Activated CD8-positive, alpha-beta T cell treated with anti-CD3 and anti-CD28 coated beads for 36 hours (primary cell): Measurements from ENCODE around the gene LMBRD1. TPM values are rescaled to one million over a fixed set of nuclear protein-coding genes. Genes with fewer than 3 reads are reported as not detected.
A peak's percentile ranks its signal among the peaks of the same experiment; 100 is the strongest.
"Not testable (repeated sequence)": the region's sequence is repeated elsewhere in the genome, so short reads cannot be mapped to it uniquely, and the experiment has no call there.

Experiments
- ATAC-seq: fragments of 200-7000 bp; cut with Tn5 transposase; one replicate; pipeline ENCODE4 v1.10.0; 2021; ENCODE audit warnings: mild to moderate bottlenecking, moderate library complexity
- CTCF ChIA-PET: fragments of 350-600 bp; sonication (Branson Sonifier 250); formaldehyde crosslinking; loops from one replicate; lab custom pipeline; 2021; ENCODE audit warnings: antibody characterized with exemption; lab: Charles Lee
- POLR2A ChIA-PET: fragments of 350-600 bp; sonication (Branson Sonifier 250); formaldehyde crosslinking; loops from one replicate; lab custom pipeline; 2021; ENCODE audit warnings: antibody characterized with exemption; lab: Charles Lee
- DNase-seq: peaks from one replicate; pipeline ENCODE4 v3.0.0-alpha.2; 2020
- H3K27ac Mint-ChIP-seq: one replicate; pipeline ENCODE4 v1.8.0; 2021; ENCODE audit warnings: mild to moderate bottlenecking, mixed read lengths
- H3K27me3 Mint-ChIP-seq: one replicate; pipeline ENCODE4 v1.8.0; 2021; ENCODE audit warnings: mixed read lengths
- H3K36me3 Mint-ChIP-seq: one replicate; pipeline ENCODE4 v1.8.0; 2021; ENCODE audit warnings: low read depth, mixed read lengths
- H3K4me1 Mint-ChIP-seq: one replicate; pipeline ENCODE4 v1.8.0; 2021; ENCODE audit warnings: low read depth, mixed read lengths
- H3K4me3 Mint-ChIP-seq: one replicate; pipeline ENCODE4 v1.8.0; 2021; ENCODE audit warnings: mild to moderate bottlenecking, moderate library complexity, mixed read lengths
- H3K9me3 Mint-ChIP-seq: one replicate; pipeline ENCODE4 v1.8.0; 2021; ENCODE audit warnings: mixed read lengths
- CTCF ChIP-seq: fragments of 200-600 bp; IDR thresholded peaks from one replicate; pipeline ENCODE4 v1.8.0; 2022; ENCODE audit warnings: antibody characterized with exemption, mild to moderate bottlenecking
- intact Hi-C: fragments of 100-400 bp; cut with micrococcal nuclease; formaldehyde crosslinking; loops from one replicate; pipeline ENCODE4 v1.10.0; 2022
- total RNA-seq, 2 experiments: library from RNA; stranded (reverse); gene quantifications; one replicate each; pipeline ENCODE4 v1.2.3, GENCODE V29; 2021

Gene LMBRD1
- total RNA-seq, 2 experiments from 2014 or later = 14.6 to 15.9 TPM

- intact Hi-C loops = no loop called here
- no peak for ATAC-seq
- ChIA-PET POLR2A (no interaction called here), CTCF (interaction anchor here (7.8 kb wide), 1 partner anchor 11 kb away, joined by 64 read pairs; no protein-coding TSS in a partner anchor)
- TF ChIP-seq CTCF = no peak
- H3K27ac Mint-ChIP-seq = no peak overlapping the region
- no peaks in the 10 kb centered on the region for H3K9me3 Mint-ChIP-seq
- DNase-seq = no peak
- H3K27me3 Mint-ChIP-seq = peaks cover 2% of the 10 kb centered on the region
- no peak overlapping the region for H3K4me3 Mint-ChIP-seq
- H3K36me3 Mint-ChIP-seq = no peaks in the 10 kb centered on the region
- H3K4me1 Mint-ChIP-seq = no peaks in the 10 kb centered on the region
Observed at GRCh38 chr6:69802995-69803394, 6.2 kb upstream of the LMBRD1 start.

GRCh38 chr6:69801711-69802110 lies 4.9 kb upstream of the LMBRD1 start:
- POLR2A ChIA-PET = no interaction called here
- no peak for DNase-seq
- peaks cover 10% of the 10 kb centered on the region for H3K4me1 Mint-ChIP-seq
- H3K9me3 Mint-ChIP-seq = no peaks in the 10 kb centered on the region
- CTCF ChIA-PET = interaction anchor here (7.8 kb wide), 1 partner anchor 12 kb away, joined by 64 read pairs; no protein-coding TSS in a partner anchor
- no peak overlapping the region for H3K4me3 Mint-ChIP-seq
- H3K27me3 Mint-ChIP-seq = no peaks in the 10 kb centered on the region
- H3K36me3 Mint-ChIP-seq = no peaks in the 10 kb centered on the region
- TF ChIP-seq CTCF = no peak
- no peak overlapping the region for H3K27ac Mint-ChIP-seq
- no peak for ATAC-seq
- intact Hi-C loops = no loop called here

- Mint-ChIP-seq H3K27me3 (no peaks in the 10 kb centered on the region), H3K9me3 (no peaks in the 10 kb centered on the region), H3K27ac (no peak overlapping the region), H3K36me3 (no peaks in the 10 kb centered on the region), H3K4me1 (peaks cover 10% of the 10 kb centered on the region), H3K4me3 (no peak overlapping the region)
- ChIA-PET POLR2A (no interaction called here), CTCF (interaction anchor here (7.8 kb wide), 1 partner anchor 12 kb away, joined by 64 read pairs; no protein-coding TSS in a partner anchor)
- intact Hi-C loops = no loop called here
- DNase-seq (no peak), ATAC-seq (no peak)
- no peak for TF ChIP-seq CTCF
Observed at GRCh38 chr6:69801225-69801624, 4.4 kb upstream of the LMBRD1 start.

- POLR2A ChIA-PET = interaction anchor here (1.3 kb wide), 1 partner anchor 15 kb away, joined by 3 read pairs; no protein-coding TSS in a partner anchor
- not testable (repeated sequence) for H3K4me3 Mint-ChIP-seq
- CTCF ChIA-PET = interaction anchor here (0.5 to 7.8 kb wide), 4 partner anchors 15 to 41 kb away, joined by 3 to 64 read pairs (median 4); no protein-coding TSS in a partner anchor
Observed at GRCh38 chr6:69798796-69799195, 2.0 kb upstream of the LMBRD1 start.

GRCh38 chr6:69796073-69796641 lies 653 bp downstream of the LMBRD1 start:
- H3K27ac Mint-ChIP-seq = peak overlapping the region; percentile 93
- DNase-seq = peak; percentile 62

More at GRCh38 chr6:69798796-69799195, 2.0 kb upstream of the LMBRD1 start:
- H3K27ac Mint-ChIP-seq, DNase-seq, H3K36me3 Mint-ChIP-seq, H3K9me3 Mint-ChIP-seq, ATAC-seq, intact Hi-C loops, H3K27me3 Mint-ChIP-seq: not testable (repeated sequence)
- H3K4me1 Mint-ChIP-seq = peaks cover 30% of the 10 kb centered on the region

More at GRCh38 chr6:69796073-69796641, 653 bp downstream of the LMBRD1 start:
- TF ChIP-seq CTCF = no peak
- H3K36me3 Mint-ChIP-seq = peaks cover 2% of the 10 kb centered on the region
- peak overlapping the region; percentile 85 for H3K4me3 Mint-ChIP-seq
- H3K27me3 Mint-ChIP-seq = no peaks in the 10 kb centered on the region
- ATAC-seq = peak; percentile 15
- CTCF ChIA-PET = interaction anchor here (0.7 to 7.8 kb wide), 10 partner anchors 9 to 71 kb away, joined by 3 to 64 read pairs (median 4); no protein-coding TSS in a partner anchor
- intact Hi-C loops = loop anchor here (2.0 kb wide), 1 partner anchor 21 kb away; no protein-coding TSS in a partner anchor
- peaks cover 48% of the 10 kb centered on the region for H3K4me1 Mint-ChIP-seq
- POLR2A ChIA-PET = interaction anchor here (0.9 to 1.5 kb wide), 3 partner anchors 15 to 64 kb away, joined by 4 to 8 read pairs (median 4); no protein-coding TSS in a partner anchor
- no peaks in the 10 kb centered on the region for H3K9me3 Mint-ChIP-seq
